K562 (cell line): ENCODE measurements around the gene HGFAC. TPM values are rescaled to one million over a fixed set of nuclear protein-coding genes. Genes with fewer than 3 reads are reported as not detected.

Experiments used
- ATAC-seq: fragments of 200-7000 bp; cut with Tn5 transposase; 3 replicates; pipeline ENCODE4 v1.9.1; 2020; ENCODE audit warnings: moderate library complexity
- Bru-seq: library from RNA; stranded (reverse); fragments of 400-500 nt; gene quantifications from one replicate; lab custom pipeline; 2021; lab: Mats Ljungman, UMichigan
- BruChase-seq, 2 experiments: library from RNA; stranded (reverse); fragments of 400-500 nt; gene quantifications; one replicate each; lab custom pipeline; 2021; lab: Mats Ljungman, UMichigan
- BruUV-seq: library from RNA; stranded (reverse); fragments of 400-500 nt; replicated peaks from 2 replicates; lab custom pipeline; 2021; lab: Mats Ljungman, UMichigan
- CTCF ChIA-PET: fragments of 300-600 bp; formaldehyde crosslinking; extraction: SDS; loops from one replicate; lab custom pipeline; 2021; ENCODE audit warnings: low intra/inter-chr PET ratio; lab: Yijun Ruan, JAX
- POLR2A ChIA-PET: fragments of 300-600, 350-650 bp; sonication (Branson Sonifier 250); formaldehyde crosslinking; extraction: SDS; loops from one replicate; lab custom pipeline; 2021; ENCODE audit warnings: antibody characterized with exemption, inconsistent platforms; lab: Yijun Ruan, JAX
- DNase-seq, 4 experiments: peaks; one replicate each; pipeline versions ENCODE4 v3.0.0 to v3.0.0-alpha.2; 2011 to 2018; ENCODE audit warnings: low spot score in 3 of 4, mixed read lengths in 3 of 4; ENCODE audit errors: extremely low read depth in 1 of 4
- FAIRE-seq: peaks from 2 replicates; lab custom pipeline; 2011; peaks lifted over from hg19 to GRCh38; lab: Jason Lieb, UNC
- H2AFZ ChIP-seq: 2 replicates; pipeline ENCODE4 v1.6.0; 2011; ENCODE audit warnings: low read depth, low read length, control low read depth, inconsistent platforms
- H3K27ac ChIP-seq: fragments of 200-600 bp; 3 replicates; pipeline ENCODE4 v1.8.0; 2011; ENCODE audit warnings: low read depth, mild to moderate bottlenecking, control low read depth, inconsistent platforms, low read length, moderate library complexity, mixed read lengths; ENCODE audit errors: extremely low read depth
- H3K27me3 ChIP-seq, 2 experiments: fragments of 300-600 bp in 1 of 2; 2 replicates in 1 of 2; 3 replicates in 1 of 2; pipeline versions ENCODE4 v1.6.0 to v1.8.0; 2011; ENCODE audit warnings: inconsistent platforms in 2 of 2, low read length in 2 of 2, mild to moderate bottlenecking in 1 of 2, mixed read lengths in 1 of 2, moderate library complexity in 1 of 2; ENCODE audit not compliant: control insufficient read depth in 2 of 2, insufficient read depth in 2 of 2
- H3K36me3 ChIP-seq: fragments of 300-600 bp; 3 replicates; pipeline ENCODE4 v1.8.0; 2011; ENCODE audit warnings: mild to moderate bottlenecking, low read length, inconsistent platforms; ENCODE audit not compliant: control insufficient read depth, insufficient read depth
- H3K4me1 ChIP-seq, 2 experiments: fragments of 200-600 bp in 1 of 2; replicated peaks in 1 of 2; 2 replicates in 1 of 2; 3 replicates in 1 of 2; pipeline versions ENCODE4 v1.5.1 to v1.8.0; 2011; ENCODE audit warnings: inconsistent platforms in 2 of 2, low read length in 2 of 2, mild to moderate bottlenecking in 1 of 2, mixed read lengths in 1 of 2, moderate library complexity in 1 of 2; ENCODE audit not compliant: control insufficient read depth in 2 of 2, insufficient read depth in 2 of 2
- H3K4me2 ChIP-seq: 2 replicates; pipeline ENCODE4 v1.6.1; 2011; ENCODE audit warnings: low read length, control low read depth, inconsistent platforms, mixed read lengths; ENCODE audit not compliant: insufficient read depth
- H3K4me3 ChIP-seq: fragments of 200-600 bp; sonication (generic), shearing (Covaris generic); 2 replicates; pipeline ENCODE4 v1.5.1; 2016; ENCODE audit warnings: control low read depth, inconsistent platforms
- H3K79me2 ChIP-seq: fragments of 200-600 bp; 3 replicates; pipeline ENCODE4 v1.8.0; 2011; ENCODE audit warnings: low read length, inconsistent platforms; ENCODE audit not compliant: control insufficient read depth, insufficient read depth
- H3K9ac ChIP-seq, 2 experiments: 2 replicates each; pipeline versions ENCODE4 v1.6.0 to v1.6.1; 2011; ENCODE audit warnings: low read depth in 2 of 2, low read length in 2 of 2, control low read depth in 1 of 2, inconsistent platforms in 1 of 2, mild to moderate bottlenecking in 1 of 2, mixed read lengths in 1 of 2; ENCODE audit not compliant: insufficient read depth in 1 of 2
- H3K9me1 ChIP-seq: one replicate; pipeline ENCODE4 v1.6.0; 2011; ENCODE audit warnings: inconsistent platforms, mild to moderate bottlenecking, low read length, moderate library complexity; ENCODE audit not compliant: control insufficient read depth, insufficient read depth
- H3K9me3 ChIP-seq: replicated peaks from 2 replicates; pipeline ENCODE4 v1.5.1; 2011; ENCODE audit warnings: low read depth, low read length, inconsistent platforms; ENCODE audit not compliant: control insufficient read depth, insufficient read depth
- H4K20me1 ChIP-seq: replicated peaks from 2 replicates; pipeline ENCODE4 v1.6.1; 2011; ENCODE audit warnings: low read length, inconsistent platforms, mixed read lengths; ENCODE audit not compliant: control insufficient read depth, insufficient read depth
- BCOR ChIP-seq: fragments of 450-650 bp; IDR thresholded peaks from 2 replicates; pipeline ENCODE4 v1.6.1; 2016
- CAMTA2 ChIP-seq: fragments of 250-450 bp; sonication (Bioruptor Pico); conservative IDR thresholded peaks from 2 replicates; pipeline ENCODE4 v1.5.1; 2022
- POLR3A ChIP-seq: IDR thresholded peaks from 2 replicates; pipeline ENCODE4 v1.6.1; 2011; ENCODE audit warnings: borderline replicate concordance, mild to moderate bottlenecking, moderate library complexity; ENCODE audit not compliant: insufficient read length, insufficient read depth; ENCODE audit errors: extremely low read depth
- ZC3H4 ChIP-seq: sonication (generic); formaldehyde crosslinking; IDR thresholded peaks from 2 replicates; pipeline ENCODE4 v1.9.0; 2021; ENCODE audit warnings: missing genetic modification reagents, borderline replicate concordance
- ZFP36 ChIP-seq: fragments of 150-350 bp; IDR thresholded peaks from 2 replicates; pipeline ENCODE4 v1.6.1; 2018; ENCODE audit warnings: low read length, low read depth; ENCODE audit not compliant: partially characterized antibody
- ZNF217 ChIP-seq: sonication (generic); formaldehyde crosslinking; IDR thresholded peaks from 2 replicates; pipeline ENCODE4 v1.8.0; 2022; ENCODE audit warnings: mild to moderate bottlenecking, missing genetic modification reagents
- ZNF436 ChIP-seq: fragments of 250-450, 450-650 bp; sonication (Bioruptor Pico); formaldehyde crosslinking; IDR thresholded peaks from 2 replicates; pipeline ENCODE4 v1.7.0; 2020; ENCODE audit warnings: mild to moderate bottlenecking
- WGBS: fragments of 100-300 bp; shearing (Covaris generic); methylation state at CpG from one replicate; pipeline ENCODE4 v1.1.6; 2016; ENCODE audit warnings: low coverage, mixed read lengths; ENCODE audit not compliant: insufficient coverage; ENCODE audit errors: missing lambda C conversion rate; 5-methylcytosine and 5-hydroxymethylcytosine counted together
- in situ Hi-C: fragments of 300-500 bp; cut with MboI; formaldehyde crosslinking; loops from 4 replicates; pipeline ENCODE4 v1.15.0; 2018; ENCODE audit warnings: inconsistent platforms, mixed read lengths
- intact Hi-C: fragments of 100-400 bp; cut with micrococcal nuclease; formaldehyde crosslinking; loops from 2 replicates; pipeline ENCODE4 v1.14.2; 2022
- long read RNA-seq, 3 experiments: library from polyadenylated mRNA in 2 of 3; library from RNA in 1 of 3; unstranded in 2 of 3; stranded (forward) in 1 of 3; transcript quantifications; one replicate each; pipeline ENCODE4 v2.0.0, GENCODE V29; 2019 to 2022
- polyA minus RNA-seq, 3 experiments: library from RNA; depleted of rRNA, polyadenylated mRNA; stranded (reverse); fragments of >200 nt; gene quantifications; 2 replicates each; pipeline ENCODE4 v1.2.3, GENCODE V29; 2011
- polyA plus RNA-seq, 8 experiments: library from polyadenylated mRNA; depleted of rRNA in 4 of 8; stranded (reverse) in 5 of 8; unstranded in 3 of 8; fragments of >200 nt; fragmentation: Nextera tagmentation in 2 of 8; fragmentation: Illumina TruSeq in 1 of 8; extraction: Ambion mirVana in 2 of 8; extraction: Trizol in 1 of 8; gene quantifications; 2 replicates each; pipeline versions ENCODE4 v1.2.1 to v1.2.3, GENCODE V29; 2011 to 2014; ENCODE audit warnings: inconsistent platforms in 1 of 8, missing spikeins in 1 of 8
- total RNA-seq, 7 experiments: library from RNA; depleted of rRNA in 6 of 7; stranded (reverse); fragments of >200 nt in 6 of 7; fragmentation: Illumina TruSeq in 2 of 7; extraction: Trizol in 2 of 7; gene quantifications; 2 replicates each; pipeline versions ENCODE4 v1.2.1 to v1.2.3, GENCODE V29; 2011 to 2021; ENCODE audit warnings: low replicate concordance in 1 of 7

HGFAC gene
- not detected in 2 replicates for total RNA-seq (2011; cell fraction: chromatin; rRNA removed; ENCODE audit: low replicate concordance)
- total RNA-seq (2011; cell fraction: nucleolus; rRNA removed): not detected in 2 replicates
- total RNA-seq (2011; cell fraction: nucleoplasm; rRNA removed): not detected in 2 replicates
- total RNA-seq (2014; rRNA removed) (not detected in 2 replicates), total RNA-seq (2014; rRNA removed; fragmentation: Illumina TruSeq; extraction: Trizol) (not detected in 2 replicates), total RNA-seq (2015; rRNA removed; fragmentation: Illumina TruSeq; extraction: Trizol) (not detected in 2 replicates), total RNA-seq (2021) (0.09 TPM in 1 of 2 replicates, not detected in the other), polyA plus RNA-seq (2011; rRNA removed) (not detected in 2 replicates), polyA plus RNA-seq (2014; fragmentation: Illumina TruSeq; extraction: Trizol) (not detected in 2 replicates), polyA plus RNA-seq (2014; fragmentation: Nextera tagmentation; extraction: Ambion mirVana) (not detected), polyA plus RNA-seq (2014; rRNA removed) (0.13 TPM in 1 of 2 replicates, not detected in the other), polyA minus RNA-seq (2011; rRNA and poly(A)+ RNA removed) (not detected in 2 replicates), Bru-seq, nascent RNA (not detected), BruChase-seq, experiment 1, labeled RNA remaining after a 2-hour chase (not detected), BruChase-seq, experiment 2, labeled RNA remaining after a 6-hour chase (not detected)
- not detected in 2 replicates for polyA plus RNA-seq (2011; cell fraction: cytosol; rRNA removed)
- 0.15 and 0.53 TPM in 2 replicates for polyA plus RNA-seq (2011; cell fraction: nucleus; rRNA removed)
- polyA plus RNA-seq (2012): not detected in 2 replicates
- polyA minus RNA-seq (2011; cell fraction: cytosol; rRNA and poly(A)+ RNA removed): not detected in 2 replicates
- not detected in 2 replicates for polyA minus RNA-seq (2011; cell fraction: nucleus; rRNA and poly(A)+ RNA removed)
- long read RNA-seq, experiment 1: 0 reads
- long read RNA-seq, experiment 2: 0 reads
- long read RNA-seq, experiment 3: 0 reads

- Histone ChIP-seq H3K79me2 (no peaks in the 10 kb centered on the region), H3K27me3 (no peaks in the 10 kb centered on the region; a peak in 2 of 5 replicates), H3K9me3 (no peaks in the 10 kb centered on the region), H3K9me1 (no peaks in the 10 kb centered on the region), H3K4me2 (no peak within 1 kb of the TSS), H3K36me3 (no peaks in the 10 kb centered on the region), H3K4me3 (no peak within 1 kb of the TSS), H3K27ac (no peak within 1 kb of the TSS), H3K9ac (no peak within 1 kb of the TSS), H4K20me1 (no peaks in the 10 kb centered on the region; the same call in 1 of the 2 replicates), H2AFZ (no peak within 1 kb of the TSS), H3K4me1 (peaks cover 0 to 87% of the 10 kb centered on the region in 2 experiments; a peak in 2 of 5 replicates)
- DNase-seq: no peak
- TF ChIP-seq CAMTA2 (CRISPR knock-in tag): no peak
- no peak for TF ChIP-seq ZC3H4 (CRISPR knock-in tag)
- peak; percentile 27; the same call in 1 of the 2 replicates for TF ChIP-seq BCOR
- TF ChIP-seq ZNF436 (CRISPR knock-in tag): peak; percentile 75
- TF ChIP-seq ZFP36: peak; percentile 97
- no peak for TF ChIP-seq POLR3A
- TF ChIP-seq ZNF217: no peak
- CTCF ChIA-PET: interaction anchor here (2.1 kb wide), 1 partner anchor 296 kb away, joined by 13 read pairs; no protein-coding TSS in a partner anchor
- in situ Hi-C loops: loop anchor here (5.0 kb wide), 1 partner anchor 334 kb away; no protein-coding TSS in a partner anchor
- intact Hi-C loops: loop anchor here (2.0 to 5.0 kb wide), 4 partner anchors 95 to 394 kb away; no protein-coding TSS in a partner anchor
- POLR2A ChIA-PET: interaction anchor here (0.6 to 1.1 kb wide), 3 partner anchors 9 to 198 kb away, joined by 3 to 4 read pairs (median 4); no protein-coding TSS in a partner anchor
- no peak for ATAC-seq
- BruUV-seq: no TSS peak
- 20% methylated on average over 17 of the region's 27 CpGs for WGBS
- no peak for FAIRE-seq
Observed at GRCh38 chr4:3441501-3442459, at the start of gene HGFAC. Gene HGFAC, plus strand, starts transcription at chr4:3441968. Its CDS starts 34 bp downstream, at chr4:3442002.
